Measurements from ENCODE around the gene RXFP3.
"Not testable (repeated sequence)": the region's sequence is repeated elsewhere in the genome, so short reads cannot be mapped to it uniquely, and the experiment has no call there.

The RXFP3 gene

DNA sequence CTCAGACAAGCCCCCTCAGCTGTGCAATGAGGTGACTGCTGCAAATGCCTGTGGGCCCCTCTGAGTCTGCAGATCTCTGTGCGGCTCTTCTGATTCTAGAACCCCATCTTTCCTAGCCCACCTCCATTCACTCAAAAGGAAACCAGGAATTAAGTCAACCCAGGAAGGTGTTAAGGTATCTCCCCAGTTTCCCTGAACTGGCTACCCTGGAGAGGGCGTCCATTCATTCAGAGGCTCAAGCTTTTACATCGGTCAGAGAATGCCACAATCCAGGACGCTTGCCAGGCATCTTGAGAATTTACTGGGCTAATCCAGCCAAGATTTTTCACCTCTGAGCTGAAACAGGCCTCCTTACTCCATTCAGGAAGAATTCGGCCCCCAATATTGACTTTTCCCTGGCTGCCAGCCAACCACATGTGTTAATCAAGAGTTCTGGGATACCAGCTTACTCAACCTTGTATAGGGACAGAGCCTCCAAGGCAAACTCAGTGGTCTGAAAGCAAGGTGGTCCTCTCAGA lies 43.5 kb upstream of the RXFP3 start:
- TF ChIP-seq, protein P1, sequence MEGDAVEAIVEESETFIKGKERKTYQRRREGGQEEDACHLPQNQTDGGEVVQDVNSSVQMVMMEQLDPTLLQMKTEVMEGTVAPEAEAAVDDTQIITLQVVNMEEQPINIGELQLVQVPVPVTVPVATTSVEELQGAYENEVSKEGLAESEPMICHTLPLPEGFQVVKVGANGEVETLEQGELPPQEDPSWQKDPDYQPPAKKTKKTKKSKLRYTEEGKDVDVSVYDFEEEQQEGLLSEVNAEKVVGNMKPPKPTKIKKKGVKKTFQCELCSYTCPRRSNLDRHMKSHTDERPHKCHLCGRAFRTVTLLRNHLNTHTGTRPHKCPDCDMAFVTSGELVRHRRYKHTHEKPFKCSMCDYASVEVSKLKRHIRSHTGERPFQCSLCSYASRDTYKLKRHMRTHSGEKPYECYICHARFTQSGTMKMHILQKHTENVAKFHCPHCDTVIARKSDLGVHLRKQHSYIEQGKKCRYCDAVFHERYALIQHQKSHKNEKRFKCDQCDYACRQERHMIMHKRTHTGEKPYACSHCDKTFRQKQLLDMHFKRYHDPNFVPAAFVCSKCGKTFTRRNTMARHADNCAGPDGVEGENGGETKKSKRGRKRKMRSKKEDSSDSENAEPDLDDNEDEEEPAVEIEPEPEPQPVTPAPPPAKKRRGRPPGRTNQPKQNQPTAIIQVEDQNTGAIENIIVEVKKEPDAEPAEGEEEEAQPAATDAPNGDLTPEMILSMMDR (IDR thresholded peaks at IDR 0.05; ENCODE audit: insufficient read depth, low read depth, low read length, missing control alignments), result no peak
- no peak overlapping the region for H3K4me3 ChIP-seq (ENCODE audit: low read depth, low read length)
- DNase-seq (ENCODE audit: low read depth), result no peak

DNA sequence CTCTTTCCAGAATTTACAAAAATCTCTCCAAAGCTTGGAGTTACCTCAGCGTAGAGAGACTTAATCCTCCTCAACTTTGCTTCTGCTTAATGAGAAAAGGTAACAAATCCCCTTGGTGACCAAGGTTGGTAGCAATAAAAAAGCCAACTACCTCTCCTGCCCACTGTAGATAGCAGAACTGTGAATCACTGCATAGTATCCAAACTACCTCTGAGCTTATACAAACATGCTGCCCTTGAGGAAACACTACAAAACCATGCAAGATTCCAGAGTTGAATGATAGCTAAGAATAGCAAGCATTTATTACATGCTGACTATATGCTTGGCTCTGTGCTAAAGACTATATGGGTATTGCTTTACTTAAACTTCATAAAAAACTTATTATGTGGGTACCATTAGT lies 41.6 kb upstream of the RXFP3 start:
- no peak overlapping the region for H3K4me3 ChIP-seq (ENCODE audit: low read depth, low read length)
- no peak for DNase-seq (ENCODE audit: low read depth)
- TF ChIP-seq, protein P1 (IDR thresholded peaks at IDR 0.05; ENCODE audit: insufficient read depth, low read depth, low read length, missing control alignments), result no peak

DNA sequence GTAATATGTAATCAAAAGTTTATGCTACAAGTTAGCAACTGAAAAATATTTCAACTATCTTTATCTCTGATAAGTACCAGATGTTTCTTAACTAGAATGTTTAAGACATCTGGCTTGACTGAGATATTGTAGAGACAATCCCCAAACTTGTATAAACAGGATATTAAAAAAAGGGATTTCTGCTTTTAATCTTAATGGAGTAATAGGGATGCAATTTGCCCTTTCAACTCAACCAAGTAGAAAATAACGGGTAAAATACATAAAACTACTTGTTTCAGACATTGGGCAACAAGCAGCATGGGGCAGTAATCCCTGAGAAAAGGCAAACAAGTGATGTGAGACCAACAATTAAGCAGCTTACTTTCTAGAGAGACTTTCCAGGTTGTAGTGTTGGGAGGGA lies 35.0 kb upstream of the RXFP3 start:
- no peak for DNase-seq (ENCODE audit: low read depth)
- TF ChIP-seq, protein P1 (IDR thresholded peaks at IDR 0.05; ENCODE audit: insufficient read depth, low read depth, low read length, missing control alignments), result no peak
- no peak overlapping the region for H3K4me3 ChIP-seq (ENCODE audit: low read depth, low read length)

DNA sequence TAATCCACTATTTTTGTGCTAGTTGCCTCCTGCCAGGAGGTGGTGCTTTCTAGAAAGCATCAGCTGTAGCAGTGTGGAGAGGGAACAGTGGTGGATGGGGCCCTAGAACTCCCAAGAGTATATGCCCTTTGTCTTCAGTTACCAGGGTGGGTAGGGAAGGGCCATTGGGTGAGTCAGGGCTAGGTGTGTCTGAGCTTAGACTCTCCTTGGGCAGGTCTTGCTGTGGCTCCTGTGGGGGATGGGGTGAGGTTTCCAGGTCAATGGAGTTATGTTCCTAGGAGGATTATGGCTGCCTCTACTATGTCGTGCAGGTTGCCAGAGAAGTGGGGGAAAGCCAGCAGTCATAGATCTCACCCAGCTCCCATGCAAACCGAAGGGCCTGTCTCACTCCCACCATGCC lies 33.1 kb upstream of the RXFP3 start:
- DNase-seq (ENCODE audit: low read depth), result no peak
- TF ChIP-seq, protein P1 (IDR thresholded peaks at IDR 0.05; ENCODE audit: insufficient read depth, low read depth, low read length, missing control alignments), result no peak
- H3K4me3 ChIP-seq (ENCODE audit: low read depth, low read length), result no peak overlapping the region

DNA sequence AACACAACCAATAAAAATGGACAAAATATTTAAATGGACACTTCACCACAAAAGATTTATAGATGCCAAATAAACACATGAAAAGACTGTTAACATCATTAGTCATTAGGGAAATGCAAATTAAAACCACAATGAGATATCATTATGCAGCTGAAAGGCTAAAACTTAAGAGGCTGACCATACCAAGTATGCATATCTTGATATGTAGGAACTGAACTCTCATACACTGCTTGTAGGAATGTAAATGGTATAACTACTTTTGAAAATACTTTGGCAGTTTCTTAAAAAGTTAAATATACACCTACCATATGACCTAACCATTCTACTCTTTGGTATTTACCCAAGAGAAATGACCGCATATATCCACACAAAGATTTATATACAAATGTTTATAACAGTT lies 30.8 kb upstream of the RXFP3 start:
- TF ChIP-seq, protein P1 (IDR thresholded peaks at IDR 0.05; ENCODE audit: insufficient read depth, low read depth, low read length, missing control alignments), result no peak
- no peak overlapping the region for H3K4me3 ChIP-seq (ENCODE audit: low read depth, low read length)
- DNase-seq (ENCODE audit: low read depth), result no peak

DNA sequence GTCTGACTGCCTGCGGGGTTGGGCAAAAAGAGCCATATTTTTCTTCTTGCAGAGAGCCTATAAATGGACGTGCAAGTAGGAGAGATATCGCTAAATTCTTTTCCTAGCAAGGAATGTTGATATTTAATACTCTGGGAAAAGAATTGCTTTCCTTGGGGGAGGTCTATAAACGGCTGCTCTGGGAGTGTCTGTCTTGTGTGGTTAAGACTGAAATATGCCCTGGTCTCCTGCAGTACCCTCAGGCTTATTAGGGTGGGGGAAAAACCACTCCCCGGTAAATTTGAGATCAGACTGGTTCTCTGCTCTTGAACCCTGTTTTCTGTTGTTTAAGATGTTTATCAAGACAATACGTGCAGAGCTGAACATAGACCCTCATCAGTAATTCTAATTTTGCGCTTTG lies 29.9 kb upstream of the RXFP3 start:
- DNase-seq (ENCODE audit: low read depth), result not testable (repeated sequence)

DNA sequence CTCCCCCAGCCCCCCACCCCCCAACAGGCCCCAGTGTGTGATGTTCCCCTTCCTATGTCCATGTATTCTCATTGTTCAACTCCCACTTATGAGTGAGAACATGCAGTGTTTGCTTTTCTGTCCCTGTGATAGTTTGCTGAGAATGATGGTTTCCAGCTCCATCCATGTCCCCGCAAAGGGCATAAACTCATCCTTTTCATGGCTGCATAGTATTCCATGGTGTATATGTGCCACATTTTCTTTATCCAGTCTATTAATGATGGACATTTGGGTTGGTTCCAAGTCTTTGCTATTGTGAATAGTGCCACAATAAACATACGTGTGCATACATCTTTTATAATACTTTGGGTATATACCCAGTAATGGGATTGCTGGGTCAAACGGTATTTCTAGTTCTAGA lies 21.3 kb upstream of the RXFP3 start:
- H3K4me3 ChIP-seq (ENCODE audit: low read depth, low read length); DNase-seq (ENCODE audit: low read depth): not testable (repeated sequence)

More for the DNA sequence above, 29.9 kb upstream of the RXFP3 start:
- not testable (repeated sequence) for H3K4me3 ChIP-seq (ENCODE audit: low read depth, low read length)

DNA sequence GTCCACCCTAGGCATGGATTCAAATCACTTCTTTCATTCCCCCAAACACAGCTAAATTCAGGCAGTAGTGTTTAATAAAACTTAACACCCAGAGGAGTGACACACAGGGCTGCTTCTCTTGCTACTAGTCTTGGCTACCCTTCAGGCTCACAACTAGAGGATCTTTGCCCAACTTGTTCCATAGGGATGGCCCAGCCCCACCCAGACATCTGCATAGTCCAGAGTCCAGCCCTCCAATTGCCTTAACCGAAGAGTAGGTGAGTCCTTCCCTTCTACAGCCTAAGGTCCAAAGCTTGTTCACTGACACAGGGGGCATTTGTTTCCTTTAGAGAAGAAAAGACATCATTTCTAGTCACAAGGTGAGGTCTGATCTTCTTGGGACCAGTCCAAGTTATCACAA lies 15.2 kb upstream of the RXFP3 start:
- H3K4me3 ChIP-seq (ENCODE audit: low read depth, low read length), result no peak overlapping the region
- no peak for DNase-seq (ENCODE audit: low read depth)
- TF ChIP-seq, protein P1 (IDR thresholded peaks at IDR 0.05; ENCODE audit: insufficient read depth, low read depth, low read length, missing control alignments), result no peak
